SH-SY5Y (cell line): ENCODE data around the gene ADAMTS13.

ENCODE experiments used
- GATA2 ChIP-seq: IDR thresholded peaks from 2 replicates; pipeline ENCODE4 v1.6.1; 2011; ENCODE audit warnings: mild to moderate bottlenecking, low read depth, low read length
- GATA3 ChIP-seq: IDR thresholded peaks from 2 replicates; pipeline ENCODE4 v1.6.1; 2011; ENCODE audit warnings: low read depth, mild to moderate bottlenecking, low read length, moderate library complexity

The ADAMTS13 gene

GRCh38 chr9:133448487-133448972, 26.4 kb downstream of the ADAMTS13 start:
- no peak for TF ChIP-seq GATA3
- TF ChIP-seq GATA2: 0 out of 2 replicates have a peak, but pooled peaks have one; percentile 21

- no peak for TF ChIP-seq GATA3
- TF ChIP-seq GATA2: no peak
Measured at GRCh38 chr9:133449760-133450159, 27.6 kb downstream of the ADAMTS13 start.

- TF ChIP-seq GATA2: no peak
- TF ChIP-seq GATA3: no peak
Measured at GRCh38 chr9:133452562-133452961, 30.4 kb downstream of the ADAMTS13 start.

- TF ChIP-seq GATA2 (no peak), GATA3 (no peak)
Measured at GRCh38 chr9:133453651-133454050, 31.5 kb downstream of the ADAMTS13 start.

GRCh38 chr9:133454325-133454724, 32.2 kb downstream of the ADAMTS13 start:
- TF ChIP-seq GATA2: no peak
- TF ChIP-seq GATA3: no peak

- no peak for TF ChIP-seq GATA2
- TF ChIP-seq GATA3: no peak
Measured at GRCh38 chr9:133454943-133455673, 32.9 kb downstream of the ADAMTS13 start.

GRCh38 chr9:133455936-133456335, 33.8 kb downstream of the ADAMTS13 start:
- no peak for TF ChIP-seq GATA2
- TF ChIP-seq GATA3: no peak

GRCh38 chr9:133456409-133456808, 34.2 kb downstream of the ADAMTS13 start:
- TF ChIP-seq GATA3 (no peak), GATA2 (no peak)

GRCh38 chr9:133457233-133457632, 35.1 kb downstream of the ADAMTS13 start:
- no peak for TF ChIP-seq GATA3
- no peak for TF ChIP-seq GATA2

- TF ChIP-seq GATA2: no peak
- TF ChIP-seq GATA3: no peak
Measured at GRCh38 chr9:133457748-133458147, 35.6 kb downstream of the ADAMTS13 start.

- TF ChIP-seq GATA3 (no peak), GATA2 (no peak)
Measured at GRCh38 chr9:133458643-133459312, 36.6 kb downstream of the ADAMTS13 start.

GRCh38 chr9:133459476-133460404, 37.6 kb downstream of the ADAMTS13 start, which contains the start of gene CACFD1:
TSS of gene CACFD1 (plus strand) at chr9:133459978. CDS start at chr9:133460067, 89 bp downstream.
- TF ChIP-seq GATA2 (peak; percentile 33; the same call in 1 of the 2 replicates), GATA3 (no peak)

GRCh38 chr9:133460405-133461175, 38.4 kb downstream of the ADAMTS13 start:
- TF ChIP-seq GATA3 (no peak), GATA2 (no peak)

GRCh38 chr9:133461975-133462374, 39.8 kb downstream of the ADAMTS13 start:
- TF ChIP-seq GATA2 (no peak), GATA3 (no peak)
